Activated naive CD4-positive, alpha-beta T cell treated with anti-CD3 and anti-CD28 coated beads for 36 hours (primary cell): ENCODE data around the gene OXER1. TPM values are rescaled to one million over a fixed set of nuclear protein-coding genes. Genes with fewer than 3 reads are reported as not detected.

Experiments used
- CTCF ChIA-PET: fragments of 350-600 bp; sonication (Branson Sonifier 250); formaldehyde crosslinking; loops from one replicate; lab custom pipeline; 2021; ENCODE audit warnings: antibody characterized with exemption; lab: Charles Lee
- DNase-seq: peaks from one replicate; pipeline ENCODE4 v3.0.0-alpha.2; 2020
- H3K27ac Mint-ChIP-seq: one replicate; pipeline ENCODE4 v1.8.0; 2021; ENCODE audit warnings: mild to moderate bottlenecking, mixed read lengths
- H3K27me3 Mint-ChIP-seq: one replicate; pipeline ENCODE4 v1.8.0; 2021; ENCODE audit warnings: low read depth, mixed read lengths
- H3K36me3 Mint-ChIP-seq: one replicate; pipeline ENCODE4 v1.8.0; 2021; ENCODE audit warnings: low read depth, mixed read lengths
- H3K4me1 Mint-ChIP-seq: one replicate; pipeline ENCODE4 v1.8.0; 2021; ENCODE audit warnings: low read depth, mixed read lengths
- H3K4me3 Mint-ChIP-seq: one replicate; pipeline ENCODE4 v1.8.0; 2021; ENCODE audit warnings: mild to moderate bottlenecking, moderate library complexity, mixed read lengths
- H3K9me3 Mint-ChIP-seq: one replicate; pipeline ENCODE4 v1.8.0; 2021; ENCODE audit warnings: mixed read lengths
- intact Hi-C: fragments of 100-400 bp; cut with micrococcal nuclease; formaldehyde crosslinking; loops from one replicate; pipeline ENCODE4 v1.15.1; 2023
- total RNA-seq, 2 experiments: library from RNA; stranded (reverse); gene quantifications; one replicate each; pipeline ENCODE4 v1.2.3, GENCODE V29; 2021

The OXER1 gene
- total RNA-seq, 2 experiments from 2014 or later = 0.14 TPM; not detected in 1

DNA sequence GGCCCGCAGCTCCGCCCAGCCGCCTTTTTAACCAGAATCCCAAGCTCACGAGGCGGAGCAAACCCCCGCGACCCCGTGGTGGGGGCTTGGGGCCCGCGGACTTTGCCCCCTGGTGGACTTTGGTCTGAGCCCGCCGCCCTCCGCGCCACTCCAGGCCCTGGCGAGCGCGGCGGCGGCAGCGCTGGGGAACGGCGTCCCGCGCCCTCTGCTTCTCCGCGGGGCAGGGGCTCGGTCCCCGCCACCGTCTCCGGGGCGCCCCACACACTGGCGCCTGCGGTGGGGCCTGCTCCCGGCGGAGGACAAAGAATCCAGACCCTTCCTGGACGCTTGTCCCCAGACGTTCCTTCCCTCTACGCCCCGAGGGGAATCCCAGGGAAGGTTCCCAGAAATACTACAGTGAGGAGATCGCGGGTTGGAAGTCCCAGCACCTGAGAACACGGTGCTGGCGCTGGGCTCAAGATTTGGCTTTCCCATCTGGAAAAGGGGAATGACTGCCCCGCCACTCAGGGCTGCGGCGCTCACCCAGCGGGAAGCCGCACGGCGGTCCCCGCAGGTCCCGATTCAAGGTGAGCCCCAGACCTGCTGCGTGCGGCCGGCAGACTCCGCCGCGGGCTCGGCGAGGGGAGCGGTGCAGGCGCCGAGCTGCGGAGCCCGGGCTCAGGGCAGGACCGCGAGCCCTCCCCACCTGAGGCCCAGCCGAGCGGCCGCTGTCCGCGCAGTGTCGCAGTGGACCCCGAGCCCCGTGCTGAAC is 28.8 kb upstream of the OXER1 start, which contains the start of gene HAAO:
Gene HAAO (minus strand): TSS at position 1 of the 751 bp plus-strand sequence. CDS start 47 bp downstream, outside the sequence.
- H3K27ac Mint-ChIP-seq = no peak within 1 kb of the TSS
- intact Hi-C loops = loop anchor here (1.0 to 5.0 kb wide), 2 partner anchors 18 to 295 kb away; no protein-coding TSS in a partner anchor
- CTCF ChIA-PET = interaction anchor here (0.6 to 0.9 kb wide), 2 partner anchors 9 to 372 kb away, joined by 3 read pairs; no protein-coding TSS in a partner anchor
- H3K36me3 Mint-ChIP-seq = peaks cover 1% of the 10 kb centered on the region
- H3K4me3 Mint-ChIP-seq = peak within 1 kb of the TSS; percentile 81
- no peak for DNase-seq
- peaks cover 40% of the 10 kb centered on the region for H3K27me3 Mint-ChIP-seq
- peaks cover 27% of the 10 kb centered on the region for H3K4me1 Mint-ChIP-seq
- no peaks in the 10 kb centered on the region for H3K9me3 Mint-ChIP-seq

DNA sequence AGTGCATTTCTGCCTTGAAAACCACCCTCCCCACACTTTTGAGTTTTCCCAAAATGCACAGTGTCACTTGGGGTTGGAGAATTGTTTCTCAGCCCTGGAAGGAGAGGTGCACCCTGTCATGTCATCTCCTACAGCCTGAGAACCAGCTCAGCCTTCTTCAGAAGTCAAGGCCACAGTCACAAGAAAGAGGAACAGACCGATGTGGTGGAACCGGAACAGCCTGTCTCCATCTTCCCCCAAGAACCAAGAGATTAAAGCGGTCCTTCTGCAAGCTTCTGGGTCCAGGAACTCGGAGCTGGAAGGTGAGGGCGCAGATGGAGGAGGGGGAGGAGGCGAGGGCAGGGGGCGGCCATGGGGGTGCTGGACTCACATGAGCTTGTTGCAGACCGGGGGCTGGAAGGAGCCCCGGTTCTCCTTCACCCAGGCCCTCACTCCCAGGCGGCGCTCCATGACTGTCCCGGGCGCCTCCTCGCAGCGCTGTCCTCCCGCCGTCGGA is 28.2 kb upstream of the OXER1 start:
- Mint-ChIP-seq H3K9me3 (no peaks in the 10 kb centered on the region), H3K36me3 (peaks cover 1% of the 10 kb centered on the region), H3K4me1 (peaks cover 27% of the 10 kb centered on the region), H3K27me3 (peaks cover 40% of the 10 kb centered on the region), H3K4me3 (peak overlapping the region; percentile 81), H3K27ac (no peak overlapping the region)
- CTCF ChIA-PET = interaction anchor here (0.9 kb wide), 1 partner anchor 8 kb away, joined by 3 read pairs; no protein-coding TSS in a partner anchor
- intact Hi-C loops = loop anchor here (5.0 kb wide), 1 partner anchor 295 kb away; no protein-coding TSS in a partner anchor
- DNase-seq = peak; percentile 28

DNA sequence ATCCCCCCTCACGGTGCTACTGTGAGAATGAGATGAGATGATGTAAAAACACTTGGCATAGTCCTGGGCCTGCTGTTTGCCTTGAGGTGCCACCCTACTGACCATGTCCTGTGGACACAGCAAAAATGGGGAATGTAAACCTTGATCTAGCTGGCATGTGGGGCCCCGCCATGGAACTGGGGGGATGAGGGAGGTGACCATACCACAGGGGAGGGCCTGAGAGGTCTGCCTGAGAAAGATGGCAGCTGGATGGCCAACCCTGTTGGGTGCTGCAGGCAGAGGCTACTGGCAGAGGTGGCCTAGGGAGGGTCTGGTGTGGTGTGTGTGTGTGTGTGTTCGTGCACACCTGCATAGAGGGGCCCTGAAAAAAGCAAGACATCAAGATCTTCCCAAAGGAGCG is 27.7 kb upstream of the OXER1 start:
- Mint-ChIP-seq H3K27ac (no peak overlapping the region), H3K27me3 (peaks cover 40% of the 10 kb centered on the region), H3K4me1 (peaks cover 26% of the 10 kb centered on the region), H3K36me3 (peaks cover 1% of the 10 kb centered on the region), H3K9me3 (no peaks in the 10 kb centered on the region), H3K4me3 (peak overlapping the region; percentile 81)
- intact Hi-C loops = loop anchor here (5.0 kb wide), 1 partner anchor 294 kb away; no protein-coding TSS in a partner anchor
- CTCF ChIA-PET = interaction anchor here (0.9 kb wide), 1 partner anchor 8 kb away, joined by 3 read pairs; no protein-coding TSS in a partner anchor
- no peak for DNase-seq

DNA sequence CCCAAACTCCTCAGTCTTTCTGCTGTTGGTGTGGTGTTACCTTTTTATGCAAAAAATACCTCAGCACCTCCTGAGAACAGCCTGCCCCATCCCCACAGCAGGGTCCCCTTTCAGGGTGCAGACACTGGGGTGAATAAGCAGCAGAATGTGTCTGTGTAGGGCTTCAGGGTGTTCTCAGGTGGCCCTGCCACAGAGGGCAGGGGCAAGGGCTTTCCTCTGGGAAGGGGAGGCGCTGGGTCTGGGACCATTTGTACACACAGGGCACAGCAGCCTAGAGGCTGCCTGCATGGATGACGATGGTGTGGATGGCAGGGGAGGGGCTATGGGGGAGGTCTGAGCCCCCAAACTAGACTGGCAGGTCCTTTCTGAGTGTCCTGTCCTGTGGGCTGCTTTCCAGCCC is 25.8 kb upstream of the OXER1 start:
- no peak overlapping the region for H3K4me3 Mint-ChIP-seq
- intact Hi-C loops = loop anchor here (5.0 kb wide), 1 partner anchor 292 kb away; no protein-coding TSS in a partner anchor
- peaks cover 40% of the 10 kb centered on the region for H3K27me3 Mint-ChIP-seq
- peaks cover 1% of the 10 kb centered on the region for H3K36me3 Mint-ChIP-seq
- H3K27ac Mint-ChIP-seq = no peak overlapping the region
- CTCF ChIA-PET = no interaction called here
- no peak for DNase-seq
- no peaks in the 10 kb centered on the region for H3K9me3 Mint-ChIP-seq
- H3K4me1 Mint-ChIP-seq = peaks cover 18% of the 10 kb centered on the region

DNA sequence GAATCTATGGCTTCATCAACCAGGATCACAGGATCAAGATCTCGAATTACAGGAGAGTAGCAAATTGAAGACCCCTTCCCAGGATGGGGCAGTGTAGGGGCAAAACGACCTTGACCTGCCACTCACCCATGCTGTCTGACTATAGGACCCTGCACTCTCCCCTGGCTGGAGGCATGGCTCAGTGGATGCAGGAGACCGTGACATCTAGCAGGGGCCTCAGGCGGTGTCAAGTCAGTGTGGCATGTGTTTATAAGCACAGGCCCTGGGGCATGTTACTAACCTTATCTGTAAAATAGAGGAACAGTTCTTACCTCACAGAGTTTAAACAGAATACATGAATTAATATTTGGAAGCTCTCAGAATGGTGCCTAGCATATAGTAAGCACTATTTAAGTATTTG is 24.9 kb upstream of the OXER1 start:
- Mint-ChIP-seq H3K27me3 (peaks cover 36% of the 10 kb centered on the region), H3K4me1 (peaks cover 17% of the 10 kb centered on the region), H3K36me3 (peaks cover 1% of the 10 kb centered on the region), H3K27ac (no peak overlapping the region), H3K9me3 (no peaks in the 10 kb centered on the region), H3K4me3 (no peak overlapping the region)
- intact Hi-C loops = no loop called here
- CTCF ChIA-PET = no interaction called here
- no peak for DNase-seq

DNA sequence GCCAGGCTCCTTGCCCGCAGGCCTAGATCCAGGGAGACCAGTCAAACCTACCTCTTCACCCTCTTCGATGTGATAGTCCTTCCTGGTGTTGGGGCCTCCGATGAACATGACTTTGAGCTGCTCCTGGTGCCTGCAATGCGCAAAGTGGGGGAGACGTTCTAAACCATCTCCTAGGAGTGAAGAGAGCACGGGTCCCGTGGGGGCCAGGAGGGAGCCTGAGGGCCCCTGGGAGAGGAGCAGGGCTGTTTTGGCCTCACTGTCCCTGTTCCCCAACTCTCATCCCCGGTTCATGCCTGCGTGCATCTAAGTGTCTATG is 24.5 kb upstream of the OXER1 start:
- CTCF ChIA-PET = no interaction called here
- Mint-ChIP-seq H3K27ac (no peak overlapping the region), H3K4me1 (peaks cover 13% of the 10 kb centered on the region), H3K36me3 (peaks cover 1% of the 10 kb centered on the region), H3K4me3 (no peak overlapping the region), H3K9me3 (no peaks in the 10 kb centered on the region), H3K27me3 (peaks cover 33% of the 10 kb centered on the region)
- no peak for DNase-seq
- intact Hi-C loops = no loop called here

DNA sequence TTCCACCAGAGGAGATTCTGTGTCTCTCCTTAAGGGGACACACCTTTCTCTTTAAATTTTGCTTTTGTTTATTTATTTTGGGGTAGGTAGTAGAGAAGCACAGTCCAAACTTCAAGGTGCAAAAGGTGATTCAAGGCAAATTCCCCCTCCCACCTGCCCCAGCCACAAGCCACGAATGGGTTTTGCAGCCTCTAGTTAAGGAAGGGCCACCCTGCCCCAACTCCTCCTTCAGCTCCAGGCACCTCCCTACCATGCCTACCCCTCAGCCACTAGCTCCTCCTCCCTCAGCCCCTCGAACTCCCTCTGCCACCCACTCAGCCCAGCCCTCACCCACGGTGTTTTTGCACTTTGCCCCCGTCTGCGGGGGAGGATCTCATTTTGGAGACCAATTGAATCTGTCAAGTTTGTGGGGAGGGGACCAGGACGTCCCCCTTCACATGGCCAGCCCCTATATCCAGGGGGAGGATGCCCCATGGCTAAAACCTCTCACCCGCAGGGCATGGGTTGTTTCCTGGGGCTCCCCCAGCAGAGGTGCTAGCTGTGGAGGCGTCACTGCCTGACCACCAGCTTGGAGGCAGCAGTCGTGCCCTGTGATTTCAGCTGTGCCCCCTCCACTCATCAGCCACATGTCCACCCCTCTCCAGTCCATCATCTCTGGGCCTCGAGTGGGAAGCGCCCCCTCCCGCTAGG is 24.0 kb upstream of the OXER1 start:
- DNase-seq = no peak
- CTCF ChIA-PET = no interaction called here
- Mint-ChIP-seq H3K27ac (no peak overlapping the region), H3K9me3 (no peaks in the 10 kb centered on the region), H3K4me3 (no peak overlapping the region), H3K4me1 (peaks cover 9% of the 10 kb centered on the region), H3K36me3 (peaks cover 1% of the 10 kb centered on the region), H3K27me3 (peaks cover 30% of the 10 kb centered on the region)
- intact Hi-C loops = no loop called here

DNA sequence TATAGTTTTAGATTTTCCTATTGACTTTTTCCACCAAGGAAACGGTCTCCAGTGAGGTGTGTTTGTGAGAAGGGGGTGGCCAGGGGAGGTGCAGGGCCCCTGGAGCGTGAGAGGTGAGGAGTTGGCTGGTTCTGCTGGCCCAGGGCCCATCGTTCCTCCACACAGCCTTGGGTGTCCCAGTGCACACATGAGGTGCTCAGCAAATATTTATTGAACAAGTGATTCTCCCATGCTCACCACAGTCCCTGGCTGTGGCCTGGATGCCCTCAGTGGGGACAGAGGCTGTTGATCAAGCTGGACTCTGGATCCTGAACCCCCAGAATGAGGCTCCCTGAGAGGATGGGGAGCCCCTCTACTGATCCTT is 23.5 kb upstream of the OXER1 start:
- no peak for DNase-seq
- Mint-ChIP-seq H3K27ac (no peak overlapping the region), H3K4me1 (peaks cover 9% of the 10 kb centered on the region), H3K4me3 (no peak overlapping the region), H3K9me3 (no peaks in the 10 kb centered on the region), H3K27me3 (peaks cover 30% of the 10 kb centered on the region), H3K36me3 (peaks cover 1% of the 10 kb centered on the region)
- intact Hi-C loops = no loop called here
- CTCF ChIA-PET = no interaction called here

DNA sequence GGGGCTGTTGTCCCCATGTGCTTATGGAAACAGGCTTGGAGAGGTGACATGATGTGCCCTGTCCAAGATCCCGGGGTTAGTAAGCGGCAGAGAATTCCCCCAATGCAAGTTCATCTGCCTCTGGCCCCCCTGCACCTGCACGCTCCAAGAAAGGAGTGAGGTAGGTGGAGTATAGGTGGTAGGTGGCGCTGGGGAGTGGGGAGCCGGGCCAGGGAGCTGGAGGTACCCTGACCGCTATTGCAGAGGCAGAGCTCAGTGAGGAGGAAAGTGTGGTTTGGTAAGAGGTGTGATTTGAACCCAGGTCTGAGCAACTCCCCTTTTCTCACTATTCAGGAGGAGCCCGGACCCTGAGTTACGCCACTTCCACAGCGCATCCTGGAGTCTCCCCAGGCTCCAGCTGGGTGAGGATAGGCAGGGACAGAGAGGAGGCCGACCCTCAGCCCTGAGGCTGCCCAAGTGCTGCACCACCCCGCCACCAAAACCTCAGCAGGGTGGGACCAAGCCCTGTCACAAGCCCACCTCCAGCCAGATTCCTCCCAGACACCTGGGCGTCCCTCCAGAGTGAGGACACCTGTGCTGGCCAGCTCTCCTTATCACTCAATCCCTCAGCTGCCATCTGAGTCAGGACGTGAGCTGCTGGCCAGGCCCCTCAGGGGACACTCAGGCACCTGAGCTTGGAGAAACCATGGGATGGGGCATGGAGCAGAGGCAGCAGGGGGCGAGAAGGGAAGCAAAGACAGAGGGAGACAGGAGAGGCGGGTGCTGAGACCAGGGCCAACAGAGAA is 22.8 kb upstream of the OXER1 start:
- H3K4me3 Mint-ChIP-seq = no peak overlapping the region
- DNase-seq = no peak
- intact Hi-C loops = no loop called here
- CTCF ChIA-PET = no interaction called here
- peaks cover 25% of the 10 kb centered on the region for H3K27me3 Mint-ChIP-seq
- H3K27ac Mint-ChIP-seq = no peak overlapping the region
- H3K36me3 Mint-ChIP-seq = peaks cover 1% of the 10 kb centered on the region
- peaks cover 5% of the 10 kb centered on the region for H3K4me1 Mint-ChIP-seq
- no peaks in the 10 kb centered on the region for H3K9me3 Mint-ChIP-seq

DNA sequence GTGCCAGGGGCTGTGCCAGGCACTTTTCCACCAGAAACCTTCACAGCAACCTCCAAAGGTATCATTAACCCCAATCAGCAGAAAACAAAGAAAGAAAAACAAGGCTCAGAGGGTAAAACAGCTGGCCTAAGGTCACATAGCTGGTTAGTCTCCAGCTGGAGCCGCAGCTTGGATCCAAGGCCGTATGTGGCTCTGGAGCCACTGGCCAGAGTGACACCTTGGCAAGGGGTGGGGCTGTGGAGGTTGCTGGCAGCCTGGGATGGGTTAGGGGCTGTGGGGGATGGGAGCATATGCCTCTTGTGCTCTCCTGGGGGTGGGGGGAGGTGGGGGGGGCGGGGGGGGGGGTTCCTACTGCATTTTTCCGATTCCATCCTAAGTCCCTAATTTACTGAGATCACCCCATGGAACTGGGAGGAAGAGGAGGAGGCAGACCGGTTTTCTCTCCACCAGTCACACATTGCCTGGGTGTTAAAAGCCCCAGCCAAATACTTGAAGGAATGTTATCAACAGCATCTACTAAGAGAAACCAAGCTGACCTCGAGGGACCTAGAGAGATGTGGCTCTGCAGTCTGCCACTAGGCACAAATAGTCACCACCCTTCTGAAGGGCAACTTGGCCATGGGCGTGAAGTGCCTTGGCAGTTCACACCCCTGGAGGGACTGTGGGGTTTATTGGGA is 20.4 kb upstream of the OXER1 start:
- CTCF ChIA-PET = interaction anchor here (0.6 to 1.0 kb wide), 2 partner anchors 8 to 546 kb away, joined by 3 to 4 read pairs; partner anchors contain the start of gene HAAO
- peaks cover 2% of the 10 kb centered on the region for H3K4me1 Mint-ChIP-seq
- peaks cover 8% of the 10 kb centered on the region for H3K27me3 Mint-ChIP-seq
- no peak overlapping the region for H3K27ac Mint-ChIP-seq
- H3K4me3 Mint-ChIP-seq = no peak overlapping the region
- intact Hi-C loops = no loop called here
- H3K9me3 Mint-ChIP-seq = peaks cover 8% of the 10 kb centered on the region
- DNase-seq = no peak
- H3K36me3 Mint-ChIP-seq = peaks cover 6% of the 10 kb centered on the region

DNA sequence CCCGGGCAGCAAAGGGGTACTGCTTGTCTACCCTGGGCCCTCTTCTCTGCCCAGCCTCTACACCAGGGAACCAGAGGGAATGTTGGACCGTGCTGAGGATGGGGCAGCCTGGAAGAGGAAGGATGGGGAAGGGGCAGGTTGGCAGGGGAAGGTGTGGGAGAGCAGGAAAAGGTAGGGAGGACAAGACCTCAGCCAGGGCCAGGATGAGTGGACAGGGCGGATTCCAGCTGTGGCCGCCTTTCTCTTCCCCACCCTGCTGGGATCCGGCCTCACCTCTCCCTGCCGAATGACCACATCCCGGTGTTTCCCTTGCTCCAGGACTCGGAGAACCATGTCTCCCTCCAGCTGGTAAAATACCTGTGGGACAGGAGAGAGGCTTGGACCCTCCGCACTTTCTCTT is 19.6 kb upstream of the OXER1 start:
- peaks cover 6% of the 10 kb centered on the region for H3K36me3 Mint-ChIP-seq
- peaks cover 10% of the 10 kb centered on the region for H3K9me3 Mint-ChIP-seq
- CTCF ChIA-PET = interaction anchor here (1.0 kb wide), 1 partner anchor 9 kb away, joined by 3 read pairs; the partner anchor contains the start of gene HAAO
- H3K27ac Mint-ChIP-seq = no peak overlapping the region
- H3K4me3 Mint-ChIP-seq = no peak overlapping the region
- intact Hi-C loops = no loop called here
- no peak for DNase-seq
- peaks cover 6% of the 10 kb centered on the region for H3K27me3 Mint-ChIP-seq
- H3K4me1 Mint-ChIP-seq = peaks cover 2% of the 10 kb centered on the region
